Right kidney (tissue), 1 donor: ENCODE data around the gene CLCN3.
"Not testable (repeated sequence)": the region's sequence is repeated elsewhere in the genome, so short reads cannot be mapped to it uniquely, and the experiment has no call there.

Source experiments
- DNase-seq: peaks from one replicate; pipeline ENCODE4 v3.0.0-alpha.2; 2016

CLCN3 gene

GRCh38 chr4:169616846-169617245 is 3.5 kb upstream of the CLCN3 start:
- DNase-seq, result no peak

GRCh38 chr4:169617306-169617705 is 3.1 kb upstream of the CLCN3 start:
- no peak for DNase-seq

- DNase-seq, result no peak
Observed at GRCh38 chr4:169618286-169618685, 2.1 kb upstream of the CLCN3 start.

GRCh38 chr4:169618986-169619385 is 1.4 kb upstream of the CLCN3 start:
- DNase-seq, result no peak

GRCh38 chr4:169619518-169619957 is 840 bp upstream of the CLCN3 start:
- DNase-seq, result no peak

- DNase-seq, result no peak
Observed at GRCh38 chr4:169620880-169621248, 486 bp downstream of the CLCN3 start.

- DNase-seq, result peak; percentile 11
Observed at GRCh38 chr4:169621731-169622492, 1.5 kb downstream of the CLCN3 start.

GRCh38 chr4:169622566-169622965 is 2.2 kb downstream of the CLCN3 start:
- no peak for DNase-seq

- not testable (repeated sequence) for DNase-seq
Observed at GRCh38 chr4:169624012-169624411, 3.6 kb downstream of the CLCN3 start.

- DNase-seq, result no peak
Observed at GRCh38 chr4:169625886-169626285, 5.5 kb downstream of the CLCN3 start.

- no peak for DNase-seq
Observed at GRCh38 chr4:169626331-169627282, 6.2 kb downstream of the CLCN3 start.

GRCh38 chr4:169627307-169627706 is 6.9 kb downstream of the CLCN3 start:
- no peak for DNase-seq

- no peak for DNase-seq
Observed at GRCh38 chr4:169628579-169628978, 8.2 kb downstream of the CLCN3 start.

GRCh38 chr4:169630069-169630468 is 9.7 kb downstream of the CLCN3 start:
- no peak for DNase-seq

- DNase-seq, result no peak
Observed at GRCh38 chr4:169632896-169633295, 12.5 kb downstream of the CLCN3 start.

GRCh38 chr4:169634975-169635374 is 14.6 kb downstream of the CLCN3 start:
- DNase-seq, result no peak

GRCh38 chr4:169640261-169640870 is 20.0 kb downstream of the CLCN3 start:
- DNase-seq, result no peak

- no peak for DNase-seq
Observed at GRCh38 chr4:169644802-169645201, 24.4 kb downstream of the CLCN3 start.

GRCh38 chr4:169645627-169646026 is 25.2 kb downstream of the CLCN3 start:
- no peak for DNase-seq

GRCh38 chr4:169649545-169650226 is 29.3 kb downstream of the CLCN3 start:
- DNase-seq, result no peak

- no peak for DNase-seq
Observed at GRCh38 chr4:169650227-169650936, 30.0 kb downstream of the CLCN3 start.

GRCh38 chr4:169652535-169652934 is 32.2 kb downstream of the CLCN3 start:
- no peak for DNase-seq
